Medulla oblongata (tissue), 1 donor: ENCODE results near the gene S100A1.
A peak's percentile ranks its signal among the peaks of the same experiment; 100 is the strongest.
"Not testable (repeated sequence)": the region's sequence is repeated elsewhere in the genome, so short reads cannot be mapped to it uniquely, and the experiment has no call there.

Experiments used
- DNase-seq: peaks from one replicate; pipeline ENCODE4 v3.0.0-alpha.2; 2015; ENCODE audit errors: extremely low spot score

The S100A1 gene

DNA sequence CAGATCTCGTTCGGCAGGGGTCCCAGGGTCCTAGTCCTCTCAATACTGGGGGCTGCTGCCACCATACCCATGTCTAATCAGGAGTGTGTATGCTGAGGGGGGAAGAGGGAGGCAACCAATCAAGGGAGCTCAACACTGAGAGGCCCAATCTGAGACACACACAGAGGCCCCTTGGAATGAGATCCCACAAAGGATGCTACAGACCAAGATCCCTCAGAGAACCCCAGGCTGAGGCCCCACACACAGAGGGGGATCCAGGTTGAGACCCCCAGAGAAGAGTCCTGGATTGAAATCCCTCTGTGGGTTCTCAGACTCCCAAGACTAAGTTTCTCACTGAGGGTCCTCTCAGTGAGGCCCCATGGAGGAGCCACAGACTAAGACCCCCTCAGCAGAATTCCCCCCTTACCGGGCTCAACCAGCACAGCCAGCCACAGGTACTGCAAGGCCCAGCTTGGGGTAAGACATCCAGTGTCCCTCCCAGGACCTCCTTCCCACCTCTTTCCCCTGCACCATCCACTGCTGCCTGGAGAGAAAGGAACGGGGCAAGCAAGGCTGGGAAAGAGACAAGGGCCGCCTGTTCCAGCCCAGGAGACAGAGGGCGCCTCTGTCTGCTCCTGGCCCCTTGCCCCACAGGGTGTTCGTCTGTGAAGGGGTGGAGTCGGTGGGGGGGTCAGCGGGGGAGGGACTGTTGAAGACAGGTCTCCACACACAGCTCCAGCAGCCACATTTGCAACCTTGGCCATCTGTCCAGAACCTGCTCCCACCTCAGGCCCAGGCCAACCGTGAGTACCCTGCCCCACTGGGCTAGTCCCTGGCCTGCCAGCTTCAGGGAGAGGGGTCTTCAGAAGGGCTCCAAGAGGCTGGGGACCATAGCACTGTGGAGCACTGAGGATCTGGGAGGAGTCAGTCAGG lies at the start of gene S100A1:
Gene S100A1, plus strand, starts transcription at position 720 of the 912 bp plus-strand sequence. CDS start 2,088 bp downstream, outside the sequence.
- peak; percentile 90 for DNase-seq

DNA sequence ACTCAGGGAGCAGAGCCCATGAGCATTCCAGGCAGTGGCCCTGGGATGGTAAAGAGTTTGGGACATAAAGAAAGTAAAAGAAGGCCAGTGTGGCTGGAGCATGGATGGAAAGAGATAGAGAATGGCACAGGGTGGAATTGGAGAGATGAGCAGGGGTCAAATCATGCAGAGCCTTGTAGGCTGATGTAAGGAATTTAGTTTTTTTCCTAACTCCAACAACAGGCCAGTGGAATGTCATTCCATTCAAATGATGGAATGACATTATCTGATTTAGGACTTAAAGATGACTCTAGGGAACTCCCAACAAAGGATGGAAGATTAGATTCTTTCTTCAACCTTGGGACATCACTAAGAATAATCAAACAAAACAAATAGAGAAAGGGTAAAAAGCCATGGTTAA lies 49.7 kb upstream of the S100A1 start:
- no peak for DNase-seq

DNA sequence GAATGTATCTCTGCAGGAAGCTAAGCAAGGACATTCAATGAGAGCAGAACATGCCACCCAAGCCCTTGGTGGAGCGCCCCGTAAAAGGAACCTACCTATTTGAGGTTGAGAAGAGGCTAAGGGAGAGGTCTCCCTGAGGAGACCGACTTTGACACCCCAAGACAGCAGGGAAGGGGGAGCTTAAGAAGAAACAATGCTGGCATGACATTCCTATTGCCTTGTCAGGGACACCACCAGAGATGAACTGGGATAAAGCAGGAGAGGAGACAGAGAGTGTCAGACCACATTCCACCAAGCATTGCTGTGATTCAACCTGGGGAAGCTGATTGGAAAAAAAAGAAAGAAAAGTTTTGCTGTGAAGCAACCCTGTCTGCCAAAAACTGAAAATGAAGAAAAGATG lies 49.3 kb upstream of the S100A1 start:
- DNase-seq, result no peak

- not testable (repeated sequence) for DNase-seq
Measured at GRCh38 chr1:153582836-153583235, 45.4 kb upstream of the S100A1 start.

- not testable (repeated sequence) for DNase-seq
Measured at GRCh38 chr1:153583514-153583913, 44.7 kb upstream of the S100A1 start.

DNA sequence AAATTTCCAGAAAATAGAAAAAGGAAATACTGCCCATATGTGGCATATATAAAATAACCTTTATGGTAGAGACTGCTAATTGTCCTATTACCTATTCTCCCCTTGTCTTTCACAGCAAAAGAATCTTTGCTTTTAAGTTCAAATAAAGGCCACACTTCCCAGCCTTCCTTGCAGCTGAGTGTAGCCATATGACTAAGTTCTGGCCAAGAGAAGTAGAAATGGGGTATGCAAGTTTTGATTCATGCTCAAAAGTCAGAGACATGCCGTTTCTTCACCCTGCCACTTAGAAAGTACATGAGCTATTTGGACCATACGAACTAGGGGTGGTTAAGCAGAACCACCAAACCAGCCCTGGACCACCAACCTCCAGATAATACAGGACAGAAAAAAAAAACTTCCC lies 44.3 kb upstream of the S100A1 start:
- DNase-seq, result no peak

DNA sequence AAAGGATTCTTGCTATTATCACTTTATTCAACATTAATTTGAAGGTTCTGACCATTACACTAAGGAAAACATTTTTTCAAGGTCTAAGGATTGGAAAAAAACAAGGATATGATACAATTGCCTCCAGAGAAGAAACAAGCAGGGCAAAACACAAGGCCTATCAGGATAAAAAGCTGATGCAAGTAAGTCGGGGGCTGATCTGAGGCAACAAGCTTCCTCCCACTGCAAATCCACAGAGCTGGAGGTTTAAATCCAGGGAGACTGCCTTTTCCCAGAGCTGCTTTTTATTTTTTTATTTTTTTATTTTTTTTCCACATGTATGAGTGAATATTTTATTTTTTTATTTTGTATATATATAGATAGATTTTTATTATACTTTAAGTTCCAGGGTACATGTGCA lies 43.2 kb upstream of the S100A1 start:
- no peak for DNase-seq

- no peak for DNase-seq
Measured at GRCh38 chr1:153586347-153586746, 41.9 kb upstream of the S100A1 start.

DNA sequence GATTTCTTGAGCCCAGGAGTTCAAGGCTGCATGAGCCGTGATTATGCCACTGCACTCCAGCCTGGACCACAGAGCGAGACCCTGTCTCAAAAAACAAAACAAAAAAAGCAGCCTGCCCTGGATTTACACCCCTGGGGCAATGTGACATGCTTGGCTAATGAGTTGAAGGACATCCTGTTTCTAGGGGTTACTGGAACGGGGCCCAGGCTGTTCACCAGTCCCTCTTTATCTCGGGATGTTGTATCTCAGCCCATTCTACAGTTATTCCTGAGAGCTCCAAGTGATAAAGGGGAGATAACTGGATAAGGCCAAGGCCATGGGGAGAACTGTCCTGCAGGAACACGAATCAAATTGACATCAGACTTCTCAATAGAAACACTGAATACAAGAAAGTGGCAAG lies 40.9 kb upstream of the S100A1 start:
- no peak for DNase-seq

GRCh38 chr1:153588033-153588432 lies 40.2 kb upstream of the S100A1 start:
- not testable (repeated sequence) for DNase-seq

DNA sequence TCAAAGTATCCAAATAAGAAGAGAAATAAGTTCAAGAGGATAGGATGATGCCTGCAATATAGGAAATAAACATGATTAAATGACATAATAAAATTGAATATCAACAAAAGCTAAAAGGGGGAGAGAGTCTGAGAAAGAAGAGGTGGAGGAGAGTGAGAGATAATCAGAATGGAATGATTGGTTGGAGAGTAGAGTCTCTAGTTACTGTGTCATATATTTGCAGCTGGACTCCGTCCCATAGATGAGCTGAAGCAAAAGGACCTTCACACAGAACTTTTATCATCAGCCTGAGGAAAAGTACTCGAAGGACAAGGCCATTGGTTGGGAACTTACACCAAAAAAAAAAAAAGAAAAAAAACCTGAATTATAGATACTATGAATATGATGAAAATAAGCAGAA lies 39.8 kb upstream of the S100A1 start:
- DNase-seq, result no peak

DNA sequence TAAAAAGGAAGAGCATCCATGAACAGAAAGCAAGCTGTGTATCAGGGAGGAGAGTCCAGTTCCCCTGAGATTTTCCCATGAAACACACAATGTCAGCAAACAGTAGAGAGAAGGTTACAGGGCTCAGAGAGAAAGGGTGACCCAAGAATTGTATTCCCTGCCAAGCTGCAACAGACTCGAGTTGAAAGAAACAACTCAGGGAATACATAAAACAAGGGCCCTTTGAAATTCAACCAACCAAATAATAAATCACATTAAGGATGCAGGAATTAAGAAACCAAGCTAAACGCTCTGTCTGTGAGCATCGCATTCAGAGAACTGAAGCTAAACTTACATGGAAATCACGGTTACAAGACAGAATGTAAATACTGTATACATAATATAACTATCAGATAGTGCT lies 35.5 kb upstream of the S100A1 start:
- peak; percentile 72 for DNase-seq

GRCh38 chr1:153597206-153597605 lies 31.0 kb upstream of the S100A1 start:
- no peak for DNase-seq

- DNase-seq, result no peak
Measured at GRCh38 chr1:153598309-153599172, 29.7 kb upstream of the S100A1 start.

DNA sequence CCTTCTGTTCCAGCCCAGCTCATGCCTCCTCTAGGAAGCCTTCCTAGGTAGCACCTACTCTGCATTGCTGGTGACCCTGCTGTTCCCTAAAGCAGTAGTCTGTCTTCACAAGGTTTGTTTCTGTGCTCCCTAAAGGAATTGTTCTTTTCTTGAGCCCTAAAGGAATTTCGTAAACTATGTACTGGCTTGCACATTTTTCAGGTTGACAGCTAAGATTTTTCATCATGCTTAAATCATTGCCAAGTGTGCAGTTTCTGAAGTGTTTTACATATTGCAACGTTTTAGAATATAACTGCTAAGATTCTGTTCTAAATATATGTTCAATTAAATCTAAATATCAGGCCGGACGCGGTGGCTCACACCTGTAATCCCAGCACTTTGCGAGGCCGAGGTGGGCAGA lies 28.4 kb upstream of the S100A1 start:
- no peak for DNase-seq

GRCh38 chr1:153602749-153603148 lies 25.5 kb upstream of the S100A1 start:
- DNase-seq, result no peak

DNA sequence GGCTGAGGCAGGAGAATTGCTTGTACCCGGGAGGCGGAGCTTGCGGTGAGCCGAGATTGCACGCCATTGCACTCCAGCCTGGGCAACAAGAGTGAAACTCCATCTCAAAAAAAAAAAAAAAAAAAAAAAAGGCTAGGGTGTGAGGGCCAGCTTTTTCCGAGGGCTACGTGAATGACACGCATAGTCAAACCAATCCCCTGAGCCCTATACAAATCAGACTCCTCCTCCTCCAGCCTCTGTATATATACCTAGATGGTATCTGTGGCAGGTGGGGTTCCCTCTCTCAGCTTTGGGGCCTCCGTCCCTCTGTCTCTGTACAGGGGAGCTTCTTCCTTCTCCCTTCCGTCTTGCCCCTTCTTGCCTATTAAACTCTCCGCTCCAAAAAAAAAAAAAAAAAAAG lies 22.0 kb upstream of the S100A1 start:
- DNase-seq, result no peak

- DNase-seq, result no peak
Measured at GRCh38 chr1:153607381-153607780, 20.9 kb upstream of the S100A1 start.

DNA sequence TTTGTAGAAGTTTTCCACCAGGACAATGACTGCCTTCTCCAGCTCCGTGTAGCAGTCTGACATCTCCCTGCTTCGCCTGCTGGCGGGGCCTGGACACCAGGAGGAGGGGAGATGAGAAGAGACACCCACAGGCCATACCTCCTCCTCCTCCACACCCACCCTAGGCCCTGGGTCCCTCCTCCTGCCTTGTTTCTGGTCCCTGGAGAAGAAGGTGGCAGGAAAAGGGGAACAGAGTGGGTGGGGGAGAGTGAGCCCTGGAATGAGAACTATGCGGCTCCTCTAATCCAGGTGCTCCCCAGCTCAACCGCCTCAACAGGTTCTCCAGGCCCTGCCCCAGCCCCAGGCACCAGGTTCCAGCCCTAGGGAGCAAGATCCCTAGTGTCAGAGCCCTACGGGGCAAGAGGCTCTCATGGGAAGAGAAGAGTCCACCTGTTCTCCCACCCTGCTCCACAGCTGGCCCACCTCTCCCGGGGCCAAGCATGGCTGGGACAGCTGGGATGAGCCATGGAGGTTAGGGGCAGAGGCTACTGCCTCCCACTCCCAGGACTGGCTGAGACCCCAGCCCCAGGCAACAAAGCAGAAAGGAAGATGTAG lies 20.0 kb upstream of the S100A1 start:
- no peak for DNase-seq

GRCh38 chr1:153608742-153609584 lies 19.3 kb upstream of the S100A1 start:
- peak; percentile 82 for DNase-seq

- no peak for DNase-seq
Measured at GRCh38 chr1:153609585-153609907, 18.7 kb upstream of the S100A1 start.
